GM23248 (cell line): Measurements from ENCODE around the gene BSG.

Experiments used
- EZH2 ChIP-seq: fragments of 200-600 bp; sonication (generic); IDR thresholded peaks from 2 replicates; pipeline ENCODE4 v1.6.1; 2018; ENCODE audit warnings: antibody characterized with exemption, mild to moderate bottlenecking; ENCODE audit not compliant: insufficient read depth, poor library complexity, severe bottlenecking
- EZH2phosphoT487 ChIP-seq: fragments of 200-600 bp; sonication (generic); IDR thresholded peaks from 2 replicates; pipeline ENCODE4 v1.6.1; 2018; ENCODE audit warnings: antibody characterized with exemption, moderate library complexity, mild to moderate bottlenecking, low read depth; ENCODE audit not compliant: insufficient read depth

GRCh38 chr19:574658-575526 lies 2.5 kb downstream of the BSG start:
- TF ChIP-seq EZH2 (no peak), EZH2phosphoT487 (no peak)
